Loucy (cell line): ENCODE data around the gene CELF4.

Experiments
- H2AFZ ChIP-seq: fragments of 200-600 bp; sonication (generic); 2 replicates; pipeline ENCODE4 v1.6.0; 2016; ENCODE audit warnings: antibody characterized with exemption, mild to moderate bottlenecking, low read length, moderate library complexity
- H3F3A ChIP-seq: fragments of 200-600 bp; 2 replicates; pipeline ENCODE4 v1.6.0; 2016; ENCODE audit warnings: antibody characterized with exemption, low read depth, mild to moderate bottlenecking
- H3K27me3 ChIP-seq: fragments of 200-600 bp; sonication (generic); 2 replicates; pipeline ENCODE4 v1.6.1; 2014; ENCODE audit warnings: low read length, mild to moderate bottlenecking; ENCODE audit not compliant: insufficient read depth, poor library complexity, severe bottlenecking
- H3K36me3 ChIP-seq: fragments of 200-600 bp; sonication (generic); 2 replicates; pipeline ENCODE4 v1.6.1; 2016; ENCODE audit warnings: low read length; ENCODE audit not compliant: insufficient read depth
- H3K4me1 ChIP-seq: fragments of 200-600 bp; sonication (generic); 2 replicates; pipeline ENCODE4 v1.5.1; 2014; ENCODE audit warnings: low read length, mild to moderate bottlenecking; ENCODE audit not compliant: insufficient read depth, poor library complexity, severe bottlenecking
- H3K4me2 ChIP-seq: fragments of 200-600 bp; sonication (generic); 2 replicates; pipeline ENCODE4 v1.6.0; 2014; ENCODE audit warnings: antibody characterized with exemption, low read length, low read depth, mild to moderate bottlenecking; ENCODE audit not compliant: poor library complexity, severe bottlenecking
- H3K4me3 ChIP-seq: fragments of 200-600 bp; sonication (generic); 2 replicates; pipeline ENCODE4 v1.5.1; 2014; ENCODE audit warnings: low read length, mild to moderate bottlenecking, mixed read lengths; ENCODE audit not compliant: poor library complexity, severe bottlenecking
- H3K79me2 ChIP-seq: fragments of 200-600 bp; sonication (generic); 2 replicates; pipeline ENCODE4 v1.6.1; 2014; ENCODE audit warnings: low read length; ENCODE audit not compliant: insufficient read depth
- H3K9ac ChIP-seq: fragments of 200-600 bp; sonication (generic); 2 replicates; pipeline ENCODE4 v1.6.0; 2014; ENCODE audit warnings: mild to moderate bottlenecking, low read depth, low read length, moderate library complexity; ENCODE audit not compliant: poor library complexity, severe bottlenecking
- H3K9me2 ChIP-seq: fragments of 200-600 bp; sonication (generic); replicated peaks from 2 replicates; pipeline ENCODE4 v1.6.1; 2016; ENCODE audit warnings: low read depth, low read length, mixed read lengths
- H3K9me3 ChIP-seq: fragments of 200-600 bp; sonication (generic); 2 replicates; pipeline ENCODE4 v1.6.1; 2014; ENCODE audit warnings: mild to moderate bottlenecking, antibody characterized with exemption, low read length, low read depth; ENCODE audit not compliant: insufficient read depth
- H4K20me1 ChIP-seq: fragments of 200-600 bp; sonication (generic); 2 replicates; pipeline ENCODE4 v1.6.0; 2014; ENCODE audit warnings: antibody characterized with exemption, low read length, mild to moderate bottlenecking; ENCODE audit not compliant: insufficient read depth, poor library complexity, severe bottlenecking
- CTCF ChIP-seq: fragments of 200-600 bp; sonication (generic); conservative IDR thresholded peaks from 2 replicates; pipeline ENCODE4 v1.5.1; 2014; ENCODE audit warnings: mild to moderate bottlenecking, antibody characterized with exemption, low read length
- EZH2phosphoT487 ChIP-seq: fragments of 200-600 bp; IDR thresholded peaks from 2 replicates; pipeline ENCODE4 v1.6.1; 2018; ENCODE audit warnings: antibody characterized with exemption, mild to moderate bottlenecking, moderate library complexity, borderline replicate concordance

CELF4 gene

GRCh38 chr18:37284260-37284659 lies 281.3 kb downstream of the CELF4 start:
- H3K4me3 ChIP-seq: no peak overlapping the region
- H3K9ac ChIP-seq: no peak overlapping the region
- H4K20me1 ChIP-seq: no peaks in the 10 kb centered on the region
- H3K4me1 ChIP-seq: no peaks in the 10 kb centered on the region
- no peaks in the 10 kb centered on the region for H3K9me3 ChIP-seq
- H2AFZ ChIP-seq: no peak overlapping the region
- no peaks in the 10 kb centered on the region for H3F3A ChIP-seq
- H3K36me3 ChIP-seq: no peaks in the 10 kb centered on the region
- no peaks in the 10 kb centered on the region for H3K27me3 ChIP-seq
- H3K79me2 ChIP-seq: no peaks in the 10 kb centered on the region
- H3K4me2 ChIP-seq: no peak overlapping the region
- TF ChIP-seq CTCF: no peak
- H3K9me2 ChIP-seq: no peaks in the 10 kb centered on the region

GRCh38 chr18:37282386-37283037 lies 283.1 kb downstream of the CELF4 start:
- no peaks in the 10 kb centered on the region for H4K20me1 ChIP-seq
- TF ChIP-seq EZH2phosphoT487 (no peak), CTCF (peak; percentile 55)
- H3K36me3 ChIP-seq: no peaks in the 10 kb centered on the region
- H3K4me1 ChIP-seq: no peaks in the 10 kb centered on the region
- H2AFZ ChIP-seq: no peak overlapping the region
- H3K9me2 ChIP-seq: no peaks in the 10 kb centered on the region
- H3K79me2 ChIP-seq: no peaks in the 10 kb centered on the region
- H3K4me3 ChIP-seq: no peak overlapping the region
- H3K27me3 ChIP-seq: no peaks in the 10 kb centered on the region
- no peaks in the 10 kb centered on the region for H3K9me3 ChIP-seq
- H3K4me2 ChIP-seq: no peak overlapping the region
- H3F3A ChIP-seq: no peaks in the 10 kb centered on the region
- no peak overlapping the region for H3K9ac ChIP-seq

- H3K4me3 ChIP-seq: no peak overlapping the region
- TF ChIP-seq CTCF (no peak), EZH2phosphoT487 (no peak)
- no peaks in the 10 kb centered on the region for H3K9me2 ChIP-seq
- no peaks in the 10 kb centered on the region for H4K20me1 ChIP-seq
- H3K36me3 ChIP-seq: no peaks in the 10 kb centered on the region
- H3K9me3 ChIP-seq: no peaks in the 10 kb centered on the region; the same call in 1 of the 2 replicates
- no peaks in the 10 kb centered on the region for H3K4me1 ChIP-seq
- H3K27me3 ChIP-seq: no peaks in the 10 kb centered on the region
- H3K9ac ChIP-seq: no peak overlapping the region
- no peaks in the 10 kb centered on the region for H3F3A ChIP-seq
- no peaks in the 10 kb centered on the region for H3K79me2 ChIP-seq
- H2AFZ ChIP-seq: no peak overlapping the region
- no peak overlapping the region for H3K4me2 ChIP-seq
These were observed 284.8 kb downstream of the CELF4 start for GRCh38 chr18:37280701-37281393.
